BJ (cell line): ENCODE data around the gene ANKRD11. TPM values are rescaled to one million over a fixed set of nuclear protein-coding genes. Genes with fewer than 3 reads are reported as not detected.

ENCODE experiments used
- CTCF ChIA-PET: fragments of 350-600 bp; formaldehyde crosslinking; extraction: SDS; loops from one replicate; lab custom pipeline; 2021; ENCODE audit warnings: antibody characterized with exemption, inconsistent platforms; lab: Yijun Ruan, JAX
- POLR2A ChIA-PET: fragments of 300-600 bp; sonication (Branson Sonifier 250); formaldehyde crosslinking; extraction: SDS; loops from one replicate; lab custom pipeline; 2021; ENCODE audit warnings: antibody characterized with exemption; lab: Charles Lee
- DNase-seq: peaks from one replicate; pipeline ENCODE4 v3.0.0-alpha.2; 2011; ENCODE audit warnings: low read depth
- H3K27me3 ChIP-seq: 2 replicates; pipeline ENCODE4 v1.6.0; 2011; ENCODE audit warnings: low read length; ENCODE audit not compliant: control insufficient read depth, insufficient read depth
- H3K36me3 ChIP-seq: 2 replicates; pipeline ENCODE4 v1.5.1; 2011; ENCODE audit warnings: low read length; ENCODE audit not compliant: control insufficient read depth, insufficient read depth
- H3K4me3 ChIP-seq: 2 replicates; pipeline ENCODE4 v1.5.1; 2011; ENCODE audit warnings: low read depth, mild to moderate bottlenecking, control low read depth, low read length
- polyA plus RNA-seq: library from polyadenylated mRNA; depleted of rRNA; stranded (reverse); fragments of >200 nt; gene quantifications from 2 replicates; pipeline ENCODE4 v1.2.3, GENCODE V29; 2011
- TF ChIP-seq, protein P1 (sequence below): IDR thresholded peaks from 2 replicates; pipeline ENCODE4 v1.5.1; 2011; ENCODE audit warnings: low read depth, mild to moderate bottlenecking, control low read depth, inconsistent platforms, low read length, moderate library complexity; ENCODE audit not compliant: insufficient read depth

The ANKRD11 gene
- polyA plus RNA-seq, 1 experiment: 61.8 TPM

DNA sequence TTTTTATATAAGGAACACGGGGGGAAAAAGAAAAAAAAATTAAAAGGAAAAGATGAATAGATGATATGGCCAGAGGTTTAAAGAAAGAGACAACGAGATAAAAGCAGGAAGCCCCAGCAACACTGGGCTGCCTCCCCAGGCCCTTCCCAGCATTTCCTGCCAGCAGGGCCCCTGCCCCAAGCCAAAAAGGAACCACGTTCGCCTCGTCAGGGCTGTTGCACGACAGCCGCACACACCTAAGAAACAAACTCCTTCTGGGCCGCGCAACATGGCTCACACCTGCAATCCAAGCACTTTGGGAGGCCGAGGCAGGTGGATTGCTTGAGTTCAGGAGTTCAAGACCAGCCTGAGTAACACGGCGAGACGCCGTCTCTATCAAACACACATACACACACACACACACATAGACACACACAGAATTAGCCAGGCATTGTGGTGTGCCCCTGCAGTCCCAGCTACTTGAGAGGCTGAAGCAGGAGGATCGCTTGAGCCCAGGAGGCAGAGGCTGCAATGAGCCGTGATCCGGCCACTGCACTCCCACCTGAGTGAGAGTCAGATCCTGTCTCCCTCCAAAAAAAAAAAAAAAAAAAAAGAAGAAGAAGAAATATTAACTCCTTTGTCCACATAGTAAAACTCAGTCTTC lies 83.0 kb downstream of the ANKRD11 start:
- H3K4me3 ChIP-seq: no peak overlapping the region
- DNase-seq: no peak
- H3K36me3 ChIP-seq: no peaks in the 10 kb centered on the region
- CTCF ChIA-PET: no interaction called here
- H3K27me3 ChIP-seq: no peaks in the 10 kb centered on the region
- TF ChIP-seq, protein P1, sequence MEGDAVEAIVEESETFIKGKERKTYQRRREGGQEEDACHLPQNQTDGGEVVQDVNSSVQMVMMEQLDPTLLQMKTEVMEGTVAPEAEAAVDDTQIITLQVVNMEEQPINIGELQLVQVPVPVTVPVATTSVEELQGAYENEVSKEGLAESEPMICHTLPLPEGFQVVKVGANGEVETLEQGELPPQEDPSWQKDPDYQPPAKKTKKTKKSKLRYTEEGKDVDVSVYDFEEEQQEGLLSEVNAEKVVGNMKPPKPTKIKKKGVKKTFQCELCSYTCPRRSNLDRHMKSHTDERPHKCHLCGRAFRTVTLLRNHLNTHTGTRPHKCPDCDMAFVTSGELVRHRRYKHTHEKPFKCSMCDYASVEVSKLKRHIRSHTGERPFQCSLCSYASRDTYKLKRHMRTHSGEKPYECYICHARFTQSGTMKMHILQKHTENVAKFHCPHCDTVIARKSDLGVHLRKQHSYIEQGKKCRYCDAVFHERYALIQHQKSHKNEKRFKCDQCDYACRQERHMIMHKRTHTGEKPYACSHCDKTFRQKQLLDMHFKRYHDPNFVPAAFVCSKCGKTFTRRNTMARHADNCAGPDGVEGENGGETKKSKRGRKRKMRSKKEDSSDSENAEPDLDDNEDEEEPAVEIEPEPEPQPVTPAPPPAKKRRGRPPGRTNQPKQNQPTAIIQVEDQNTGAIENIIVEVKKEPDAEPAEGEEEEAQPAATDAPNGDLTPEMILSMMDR: no peak
- POLR2A ChIA-PET: no interaction called here

DNA sequence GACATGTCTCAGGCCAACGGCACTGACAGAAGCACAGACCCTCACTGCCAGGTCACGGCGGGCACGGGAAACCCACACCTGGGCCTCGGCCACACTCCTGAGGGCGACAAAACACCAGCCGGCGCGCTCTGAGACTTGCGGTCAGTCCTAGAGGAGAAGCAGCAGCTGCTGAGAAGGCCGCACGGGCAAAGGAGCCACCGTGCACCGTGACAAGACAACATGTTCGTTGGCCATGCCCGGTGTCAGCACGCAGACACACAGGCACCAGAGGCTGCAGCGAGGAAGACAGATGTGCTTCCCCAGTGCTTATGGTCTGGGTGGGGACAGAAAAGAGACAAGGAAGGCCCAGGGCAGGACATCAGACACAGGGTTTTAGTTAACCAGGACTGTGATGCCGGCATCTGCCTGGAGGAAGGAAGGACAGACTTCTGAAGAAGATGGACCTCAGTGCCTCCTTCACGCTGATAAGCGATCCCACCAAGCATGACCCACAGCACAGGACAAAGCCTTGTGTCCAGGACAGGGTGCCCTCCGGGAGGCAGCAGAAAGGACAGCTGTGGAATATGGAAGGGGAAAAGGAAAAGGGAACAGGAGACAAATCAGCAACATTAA lies 84.0 kb downstream of the ANKRD11 start:
- H3K4me3 ChIP-seq: no peak overlapping the region
- CTCF ChIA-PET: no interaction called here
- DNase-seq: no peak
- no peaks in the 10 kb centered on the region for H3K36me3 ChIP-seq
- H3K27me3 ChIP-seq: no peaks in the 10 kb centered on the region
- POLR2A ChIA-PET: no interaction called here
- TF ChIP-seq, protein P1: no peak

DNA sequence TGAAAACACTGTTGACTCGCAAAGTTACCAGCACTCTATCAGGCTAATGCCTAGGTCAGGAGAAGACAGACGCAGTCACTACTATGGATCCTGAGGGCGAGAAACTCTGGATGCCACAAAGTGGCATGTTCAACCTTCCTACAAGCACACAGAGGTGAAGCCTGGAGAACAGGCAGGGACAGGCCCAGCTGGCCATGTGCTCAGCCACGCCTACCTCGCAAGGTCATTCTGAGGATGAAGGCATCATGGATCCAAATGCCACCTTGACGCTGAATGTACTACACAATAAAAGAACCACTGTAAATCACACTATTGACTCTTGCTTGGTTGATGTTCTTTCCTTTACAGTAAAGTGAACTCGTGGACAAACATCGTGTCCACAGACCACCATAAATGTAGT lies 85.8 kb downstream of the ANKRD11 start:
- TF ChIP-seq, protein P1: no peak
- DNase-seq: no peak
- Histone ChIP-seq H3K27me3 (no peaks in the 10 kb centered on the region), H3K36me3 (no peaks in the 10 kb centered on the region; the same call in 1 of the 2 replicates), H3K4me3 (no peak overlapping the region)
- ChIA-PET CTCF (no interaction called here), POLR2A (no interaction called here)

DNA sequence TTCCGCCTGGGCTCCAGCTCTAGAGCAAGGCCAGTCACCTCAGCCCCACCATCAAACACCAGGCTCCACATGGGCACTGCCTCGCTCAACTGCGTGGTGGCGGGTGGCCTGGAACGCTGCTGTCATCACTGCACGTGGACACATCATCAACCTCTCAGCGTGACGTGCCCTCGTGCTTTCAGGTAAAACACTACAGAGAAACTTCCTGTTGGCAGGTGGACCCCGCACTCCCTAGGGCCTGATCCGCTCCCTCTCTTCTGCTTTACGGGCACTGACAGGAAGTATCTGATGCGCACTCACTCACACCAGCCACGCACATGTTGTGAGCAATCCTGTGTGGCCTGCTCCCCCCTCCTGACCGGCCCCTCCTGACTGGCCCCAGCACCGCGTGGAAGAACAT lies 87.4 kb downstream of the ANKRD11 start:
- Histone ChIP-seq H3K36me3 (no peaks in the 10 kb centered on the region; the same call in 1 of the 2 replicates), H3K4me3 (no peak overlapping the region), H3K27me3 (no peaks in the 10 kb centered on the region)
- DNase-seq: no peak
- ChIA-PET CTCF (no interaction called here), POLR2A (no interaction called here)
- TF ChIP-seq, protein P1: no peak

DNA sequence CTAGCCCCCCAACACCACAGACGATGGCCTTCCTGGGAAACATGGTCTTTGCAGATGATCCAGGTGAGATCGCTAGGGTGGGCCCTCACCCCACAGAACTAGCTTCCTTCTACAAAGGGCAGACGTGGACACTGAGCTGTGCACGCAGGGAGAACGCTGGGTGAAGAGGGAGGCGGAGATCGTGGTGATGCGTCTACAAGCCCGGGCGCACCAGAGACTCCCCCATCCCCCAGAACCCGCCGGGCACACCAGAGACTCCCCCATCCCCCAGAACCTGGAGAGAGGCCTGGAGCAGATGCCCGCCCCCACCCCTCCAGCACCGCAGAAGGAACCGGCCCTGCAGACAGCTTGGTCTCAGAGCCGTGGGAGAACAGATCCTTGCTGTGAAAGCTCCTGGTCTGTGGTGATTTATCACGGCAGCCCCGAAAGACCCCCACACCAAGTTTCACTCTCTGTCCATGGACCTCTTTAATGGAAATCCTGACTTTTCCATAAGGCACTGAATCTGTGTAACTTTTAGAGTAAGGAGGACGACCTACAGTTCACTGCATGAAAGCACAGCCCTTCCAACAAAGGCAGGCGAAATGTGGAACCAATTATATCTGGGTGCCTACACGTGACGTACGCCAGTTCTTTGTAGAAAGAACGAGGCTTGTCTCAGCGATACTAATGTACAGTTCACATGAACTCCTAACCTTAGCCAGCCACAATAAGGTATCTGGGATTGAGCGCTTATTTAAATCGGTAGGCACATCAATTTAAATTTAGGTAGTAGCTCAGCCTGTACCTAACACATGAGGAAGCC lies 88.5 kb downstream of the ANKRD11 start:
- ChIA-PET POLR2A (no interaction called here), CTCF (interaction anchor here (0.6 kb wide), 1 partner anchor 83 kb away, joined by 3 read pairs; no protein-coding TSS in a partner anchor)
- H3K4me3 ChIP-seq: no peak overlapping the region
- peak; percentile 42 for DNase-seq
- TF ChIP-seq, protein P1: no peak
- no peaks in the 10 kb centered on the region for H3K27me3 ChIP-seq
- peaks cover 1% of the 10 kb centered on the region; the same call in 1 of the 2 replicates for H3K36me3 ChIP-seq
